Endothelial cell of umbilical vein (primary cell): Measurements from ENCODE around the gene OVOL1. TPM values are rescaled to one million over a fixed set of nuclear protein-coding genes. Genes with fewer than 3 reads are reported as not detected.
"Not testable (repeated sequence)": the region's sequence is repeated elsewhere in the genome, so short reads cannot be mapped to it uniquely, and the experiment has no call there.

Experiments used
- BruUV-seq: library from RNA; stranded (reverse); fragments of 400-500 nt; replicated peaks from 2 replicates; lab custom pipeline; 2021; lab: Mats Ljungman, UMichigan
- CTCF ChIA-PET: fragments of 300-600, 350-600 bp; sonication (Branson Sonifier 250); formaldehyde crosslinking; loops from one replicate; lab custom pipeline; 2021; ENCODE audit warnings: antibody characterized with exemption, inconsistent platforms; lab: Charles Lee
- POLR2A ChIA-PET: fragments of 300-600, 350-600 bp; sonication (Branson Sonifier 250); formaldehyde crosslinking; loops from one replicate; lab custom pipeline; 2021; ENCODE audit warnings: antibody characterized with exemption, inconsistent platforms; lab: Charles Lee
- DNase-seq: peaks from one replicate; pipeline ENCODE4 v3.0.0-alpha.2; 2011; ENCODE audit warnings: low read depth, low spot score
- FAIRE-seq: peaks from 2 replicates; lab custom pipeline; 2011; peaks lifted over from hg19 to GRCh38; lab: Jason Lieb, UNC
- H2AFZ ChIP-seq: 2 replicates; pipeline ENCODE4 v1.6.0; 2012; ENCODE audit warnings: low read depth, low read length, control low read depth, inconsistent platforms
- H3K27ac ChIP-seq: 2 replicates; pipeline ENCODE4 v1.5.1; 2011; ENCODE audit warnings: low read depth, mild to moderate bottlenecking, control low read depth, low read length, moderate library complexity; ENCODE audit not compliant: insufficient read depth
- H3K27me3 ChIP-seq, 2 experiments: 2 replicates each; pipeline versions ENCODE4 v1.6.0 to v1.6.1; 2011; ENCODE audit warnings: low read length in 2 of 2, mixed read lengths in 1 of 2; ENCODE audit not compliant: control insufficient read depth in 2 of 2, insufficient read depth in 2 of 2
- H3K36me3 ChIP-seq, 2 experiments: 2 replicates in 1 of 2; 3 replicates in 1 of 2; pipeline ENCODE4 v1.5.1; 2011; ENCODE audit warnings: low read length in 2 of 2, mild to moderate bottlenecking in 1 of 2, moderate library complexity in 1 of 2; ENCODE audit not compliant: control insufficient read depth in 2 of 2, insufficient read depth in 2 of 2; ENCODE audit errors: extremely low read depth in 1 of 2
- H3K4me1 ChIP-seq: 3 replicates; pipeline ENCODE4 v1.5.1; 2011; ENCODE audit warnings: mild to moderate bottlenecking, low read length; ENCODE audit not compliant: control insufficient read depth, insufficient read depth; ENCODE audit errors: extremely low read depth
- H3K4me2 ChIP-seq: 2 replicates; pipeline ENCODE4 v1.6.1; 2011; ENCODE audit warnings: low read length, control low read depth, mixed read lengths; ENCODE audit not compliant: insufficient read depth
- H3K4me3 ChIP-seq, 3 experiments: fragments of 200-600 bp in 1 of 3; sonication (generic), shearing (Covaris generic) in 1 of 3; replicated peaks in 1 of 3; 2 replicates each; pipeline ENCODE4 v1.5.1; 2011 to 2016; ENCODE audit warnings: control low read depth in 3 of 3, low read length in 3 of 3, mild to moderate bottlenecking in 2 of 3, inconsistent platforms in 1 of 3, low read depth in 1 of 3, moderate library complexity in 1 of 3; ENCODE audit not compliant: insufficient read depth in 1 of 3
- H3K79me2 ChIP-seq: 2 replicates; pipeline ENCODE4 v1.6.0; 2012; ENCODE audit warnings: low read length, inconsistent platforms; ENCODE audit not compliant: control insufficient read depth, insufficient read depth
- H3K9ac ChIP-seq: replicated peaks from 2 replicates; pipeline ENCODE3; 2011; ENCODE audit warnings: low read length, control low read depth; ENCODE audit not compliant: insufficient read depth; ENCODE audit errors: extremely low read depth
- H3K9me1 ChIP-seq: replicated peaks from 3 replicates; pipeline ENCODE4 v1.6.0; 2011; ENCODE audit warnings: mild to moderate bottlenecking, low read length; ENCODE audit not compliant: control insufficient read depth, insufficient read depth; ENCODE audit errors: extremely low read depth
- H3K9me3 ChIP-seq: replicated peaks from 2 replicates; pipeline ENCODE4 v1.5.1; 2012; ENCODE audit warnings: low read length, inconsistent platforms; ENCODE audit not compliant: control insufficient read depth, insufficient read depth
- H4K20me1 ChIP-seq: replicated peaks from 2 replicates; pipeline ENCODE3; 2011; ENCODE audit warnings: mild to moderate bottlenecking, low read length; ENCODE audit not compliant: control insufficient read depth, insufficient read depth; ENCODE audit errors: extremely low read depth
- CTCF ChIP-seq, 2 donors: IDR thresholded peaks; 1 replicate in 1 of 2; 2 replicates in 1 of 2; pipeline ENCODE4 v1.5.1; 2011; ENCODE audit warnings: low read length in 2 of 2, mild to moderate bottlenecking in 2 of 2, moderate library complexity in 2 of 2, control low read depth in 1 of 2, inconsistent platforms in 1 of 2, low read depth in 1 of 2; ENCODE audit not compliant: insufficient read depth in 1 of 2; ENCODE audit errors: extremely low read depth in 1 of 2
- EZH2 ChIP-seq: IDR thresholded peaks from 2 replicates; pipeline ENCODE4 v1.6.1; 2012; ENCODE audit warnings: borderline replicate concordance, low read depth, mild to moderate bottlenecking, moderate library complexity, low read length, inconsistent platforms; ENCODE audit not compliant: severe bottlenecking
- FOS ChIP-seq: IDR thresholded peaks from 2 replicates; pipeline ENCODE4 v1.6.1; 2011; ENCODE audit warnings: mild to moderate bottlenecking, low read length, moderate library complexity, borderline replicate concordance; ENCODE audit not compliant: insufficient read depth
- GATA2 ChIP-seq: IDR thresholded peaks from 2 replicates; pipeline ENCODE4 v1.7.0; 2011; ENCODE audit warnings: low read depth, mild to moderate bottlenecking, moderate library complexity, mixed read lengths, low read length; ENCODE audit not compliant: insufficient read length, insufficient read depth
- JUN ChIP-seq: IDR thresholded peaks from 2 replicates; pipeline ENCODE4 v1.6.1; 2011; ENCODE audit warnings: borderline replicate concordance, low read depth; ENCODE audit not compliant: insufficient read length, insufficient read depth
- MAX ChIP-seq: IDR thresholded peaks from 2 replicates; pipeline ENCODE4 v1.6.1; 2011; ENCODE audit not compliant: insufficient read depth, insufficient read length
- MYC ChIP-seq: IDR thresholded peaks from one replicate; pipeline ENCODE4 v1.6.1; 2011; ENCODE audit warnings: mild to moderate bottlenecking, low read depth, low read length
- POLR2A ChIP-seq: IDR thresholded peaks from 2 replicates; pipeline ENCODE4 v1.6.1; 2012; ENCODE audit warnings: low read depth, mild to moderate bottlenecking, control low read depth, low read length
- POLR2AphosphoS5 ChIP-seq: IDR thresholded peaks from 2 replicates; pipeline ENCODE4 v1.6.1; 2012; ENCODE audit warnings: low read depth, mild to moderate bottlenecking, control low read depth, low read length, moderate library complexity; ENCODE audit not compliant: insufficient read depth
- dilution Hi-C: fragments of 300-500 bp; cut with MboI; formaldehyde crosslinking; loops from one replicate; pipeline ENCODE4 v1.15.0; 2019; ENCODE audit warnings: low sequenced_read_pairs; ENCODE audit not compliant: extremely low pct_ligation_motif_present
- intact Hi-C: fragments of 100-400 bp; cut with micrococcal nuclease; formaldehyde crosslinking; loops from one replicate; pipeline ENCODE4 v1.10.0; 2022
- polyA plus RNA-seq, 4 experiments: library from polyadenylated mRNA; depleted of rRNA in 3 of 4; stranded (reverse) in 3 of 4; unstranded in 1 of 4; fragments of >200 nt; gene quantifications; 2 replicates each; pipeline versions ENCODE4 v1.2.1 to v1.2.3, GENCODE V29; 2011 to 2012; ENCODE audit warnings: missing spikeins in 1 of 4
- total RNA-seq: library from RNA; stranded (reverse); gene quantifications from 2 replicates; pipeline ENCODE4 v1.2.3, GENCODE V29; 2021

OVOL1 gene
- total and polyA plus RNA-seq, 2 donors (not counting 3 experiments of a cell fraction or from before 2014, with no cell fraction given), result not detected

- Histone ChIP-seq H3K36me3 (no peaks in the 10 kb centered on the region), H4K20me1 (no peaks in the 10 kb centered on the region), H3K9me1 (no peaks in the 10 kb centered on the region), H2AFZ (no peak overlapping the region), H3K27ac (no peak overlapping the region), H3K9ac (no peak overlapping the region), H3K79me2 (no peaks in the 10 kb centered on the region), H3K4me3 (no peak overlapping the region), H3K9me3 (no peaks in the 10 kb centered on the region), H3K4me1 (no peaks in the 10 kb centered on the region), H3K27me3 (no peaks in the 10 kb centered on the region), H3K4me2 (no peak overlapping the region)
- CTCF ChIA-PET, result interaction anchor here (0.6 to 2.2 kb wide), 5 partner anchors 9 to 55 kb away, joined by 3 to 11 read pairs (median 3); partner anchors contain the start of gene KAT5
- dilution Hi-C loops (no loop called here), intact Hi-C loops (no loop called here)
- FAIRE-seq (no peak), DNase-seq (no peak)
- TF ChIP-seq MAX, result no peak
- no peak for TF ChIP-seq EZH2
- no peak for TF ChIP-seq POLR2AphosphoS5
- TF ChIP-seq CTCF (IDR thresholded peaks at IDR 0.05; ENCODE audit: extremely low read depth in 1 of 2, insufficient read depth in 1 of 2, low read depth in 1 of 2, low read length in 2 of 2), result no peak
- TF ChIP-seq FOS, result no peak
- TF ChIP-seq POLR2A, result no peak
- TF ChIP-seq GATA2, result no peak
- TF ChIP-seq MYC, result no peak
- no peak for TF ChIP-seq JUN
- POLR2A ChIA-PET, result no interaction called here
- BruUV-seq, result no TSS peak
These were observed 19.5 kb upstream of the OVOL1 start for GRCh38 chr11:65767406-65767805.

- H3K4me3 ChIP-seq, H2AFZ ChIP-seq, DNase-seq, H3K9ac ChIP-seq, H3K36me3 ChIP-seq, FAIRE-seq, H3K27me3 ChIP-seq, POLR2A ChIA-PET, H3K4me2 ChIP-seq, H3K9me3 ChIP-seq, H3K27ac ChIP-seq, H3K79me2 ChIP-seq, H4K20me1 ChIP-seq, BruUV-seq, H3K4me1 ChIP-seq, dilution Hi-C loops, H3K9me1 ChIP-seq: not testable (repeated sequence)
- intact Hi-C loops, result loop anchor here (2.0 kb wide), 1 partner anchor 141 kb away; no protein-coding TSS in a partner anchor
- CTCF ChIA-PET, result interaction anchor here (1.3 to 2.2 kb wide), 3 partner anchors 9 to 38 kb away, joined by 3 to 11 read pairs (median 6); no protein-coding TSS in a partner anchor
These were observed 19.1 kb upstream of the OVOL1 start for GRCh38 chr11:65767806-65768205.
